K562 (cell line): ENCODE data around the gene ESRRB. TPM values are rescaled to one million over a fixed set of nuclear protein-coding genes. Genes with fewer than 3 reads are reported as not detected.

ENCODE experiments used
- ATAC-seq: fragments of 200-7000 bp; cut with Tn5 transposase; 3 replicates; pipeline ENCODE4 v1.9.1; 2020; ENCODE audit warnings: moderate library complexity
- BruUV-seq: library from RNA; stranded (reverse); fragments of 400-500 nt; replicated peaks from 2 replicates; lab custom pipeline; 2021; lab: Mats Ljungman, UMichigan
- CTCF ChIA-PET: fragments of 300-600 bp; formaldehyde crosslinking; extraction: SDS; loops from one replicate; lab custom pipeline; 2021; ENCODE audit warnings: low intra/inter-chr PET ratio; lab: Yijun Ruan, JAX
- POLR2A ChIA-PET: fragments of 300-600, 350-650 bp; sonication (Branson Sonifier 250); formaldehyde crosslinking; extraction: SDS; loops from one replicate; lab custom pipeline; 2021; ENCODE audit warnings: antibody characterized with exemption, inconsistent platforms; lab: Yijun Ruan, JAX
- DNase-seq, 4 experiments: peaks; one replicate each; pipeline versions ENCODE4 v3.0.0 to v3.0.0-alpha.2; 2011 to 2018; ENCODE audit warnings: low spot score in 3 of 4, mixed read lengths in 3 of 4; ENCODE audit errors: extremely low read depth in 1 of 4
- FAIRE-seq: peaks from 2 replicates; lab custom pipeline; 2011; peaks lifted over from hg19 to GRCh38; lab: Jason Lieb, UNC
- H2AFZ ChIP-seq: 2 replicates; pipeline ENCODE4 v1.6.0; 2011; ENCODE audit warnings: low read depth, low read length, control low read depth, inconsistent platforms
- H3K27ac ChIP-seq: fragments of 200-600 bp; 3 replicates; pipeline ENCODE4 v1.8.0; 2011; ENCODE audit warnings: low read depth, mild to moderate bottlenecking, control low read depth, inconsistent platforms, low read length, moderate library complexity, mixed read lengths; ENCODE audit errors: extremely low read depth
- H3K27me3 ChIP-seq, 2 experiments: fragments of 300-600 bp in 1 of 2; 2 replicates in 1 of 2; 3 replicates in 1 of 2; pipeline versions ENCODE4 v1.6.0 to v1.8.0; 2011; ENCODE audit warnings: inconsistent platforms in 2 of 2, low read length in 2 of 2, mild to moderate bottlenecking in 1 of 2, mixed read lengths in 1 of 2, moderate library complexity in 1 of 2; ENCODE audit not compliant: control insufficient read depth in 2 of 2, insufficient read depth in 2 of 2
- H3K36me3 ChIP-seq: fragments of 300-600 bp; 3 replicates; pipeline ENCODE4 v1.8.0; 2011; ENCODE audit warnings: mild to moderate bottlenecking, low read length, inconsistent platforms; ENCODE audit not compliant: control insufficient read depth, insufficient read depth
- H3K4me1 ChIP-seq, 2 experiments: fragments of 200-600 bp in 1 of 2; replicated peaks in 1 of 2; 2 replicates in 1 of 2; 3 replicates in 1 of 2; pipeline versions ENCODE4 v1.5.1 to v1.8.0; 2011; ENCODE audit warnings: inconsistent platforms in 2 of 2, low read length in 2 of 2, mild to moderate bottlenecking in 1 of 2, mixed read lengths in 1 of 2, moderate library complexity in 1 of 2; ENCODE audit not compliant: control insufficient read depth in 2 of 2, insufficient read depth in 2 of 2
- H3K4me2 ChIP-seq: 2 replicates; pipeline ENCODE4 v1.6.1; 2011; ENCODE audit warnings: low read length, control low read depth, inconsistent platforms, mixed read lengths; ENCODE audit not compliant: insufficient read depth
- H3K4me3 ChIP-seq: fragments of 200-600 bp; sonication (generic), shearing (Covaris generic); 2 replicates; pipeline ENCODE4 v1.5.1; 2016; ENCODE audit warnings: control low read depth, inconsistent platforms
- H3K79me2 ChIP-seq: fragments of 200-600 bp; 3 replicates; pipeline ENCODE4 v1.8.0; 2011; ENCODE audit warnings: low read length, inconsistent platforms; ENCODE audit not compliant: control insufficient read depth, insufficient read depth
- H3K9ac ChIP-seq, 2 experiments: 2 replicates each; pipeline versions ENCODE4 v1.6.0 to v1.6.1; 2011; ENCODE audit warnings: low read depth in 2 of 2, low read length in 2 of 2, control low read depth in 1 of 2, inconsistent platforms in 1 of 2, mild to moderate bottlenecking in 1 of 2, mixed read lengths in 1 of 2; ENCODE audit not compliant: insufficient read depth in 1 of 2
- H3K9me1 ChIP-seq: one replicate; pipeline ENCODE4 v1.6.0; 2011; ENCODE audit warnings: inconsistent platforms, mild to moderate bottlenecking, low read length, moderate library complexity; ENCODE audit not compliant: control insufficient read depth, insufficient read depth
- H3K9me3 ChIP-seq: replicated peaks from 2 replicates; pipeline ENCODE4 v1.5.1; 2011; ENCODE audit warnings: low read depth, low read length, inconsistent platforms; ENCODE audit not compliant: control insufficient read depth, insufficient read depth
- H4K20me1 ChIP-seq: replicated peaks from 2 replicates; pipeline ENCODE4 v1.6.1; 2011; ENCODE audit warnings: low read length, inconsistent platforms, mixed read lengths; ENCODE audit not compliant: control insufficient read depth, insufficient read depth
- ARHGAP35 ChIP-seq: fragments of 450-650 bp; IDR thresholded peaks from 2 replicates; pipeline ENCODE4 v1.6.1; 2018; ENCODE audit not compliant: partially characterized antibody
- DPF2 ChIP-seq: fragments of 450-650 bp; IDR thresholded peaks from 2 replicates; pipeline ENCODE4 v1.6.1; 2016
- E2F8 ChIP-seq: fragments of 450-650 bp; IDR thresholded peaks from 2 replicates; pipeline ENCODE4 v1.7.1; 2018; ENCODE audit warnings: mild to moderate bottlenecking, low read depth; ENCODE audit not compliant: partially characterized antibody
- ELF1 ChIP-seq: fragments of 200-800 bp; sonication (Bioruptor generic); IDR thresholded peaks from 2 replicates; pipeline ENCODE4 v1.6.1; 2016; ENCODE audit warnings: missing genetic modification characterization, missing compliant biosample characterization
- HBP1 ChIP-seq: fragments of 450-650 bp; formaldehyde crosslinking; IDR thresholded peaks from 2 replicates; pipeline ENCODE4 v1.4.0; 2022; ENCODE audit warnings: missing genetic modification characterization
- MED1 ChIP-seq: sonication (generic); formaldehyde crosslinking; IDR thresholded peaks from 2 replicates; pipeline ENCODE4 v1.8.1; 2023; ENCODE audit warnings: missing genetic modification reagents, borderline replicate concordance
- POLR3A ChIP-seq: IDR thresholded peaks from 2 replicates; pipeline ENCODE4 v1.6.1; 2011; ENCODE audit warnings: borderline replicate concordance, mild to moderate bottlenecking, moderate library complexity; ENCODE audit not compliant: insufficient read length, insufficient read depth; ENCODE audit errors: extremely low read depth
- SMAD3 ChIP-seq: fragments of 450-650 bp; formaldehyde crosslinking; conservative IDR thresholded peaks from 2 replicates; pipeline ENCODE4 v1.4.0; 2020; ENCODE audit warnings: mild to moderate bottlenecking
- TSHZ1 ChIP-seq: fragments of 250-450 bp; sonication (Bioruptor Pico); IDR thresholded peaks from 2 replicates; pipeline ENCODE4 v1.4.0; 2020; ENCODE audit warnings: mild to moderate bottlenecking, moderate library complexity
- ZFP30 ChIP-seq: fragments of 250-450 bp; sonication (Bioruptor Pico); IDR thresholded peaks from 2 replicates; pipeline ENCODE4 v1.8.0; 2022; ENCODE audit warnings: moderate library complexity, mild to moderate bottlenecking, inconsistent platforms, borderline replicate concordance
- ZNF398 ChIP-seq: fragments of 250-450 bp; sonication (Bioruptor Pico); IDR thresholded peaks from 2 replicates; pipeline ENCODE4 v1.8.0; 2021; ENCODE audit warnings: moderate library complexity, mild to moderate bottlenecking, inconsistent platforms
- ZNF584 ChIP-seq: fragments of 200-800 bp; sonication (Bioruptor generic); IDR thresholded peaks from 2 replicates; pipeline ENCODE4 v1.6.1; 2016; ENCODE audit warnings: low read depth, mild to moderate bottlenecking, missing genetic modification characterization, missing compliant biosample characterization
- WGBS: fragments of 100-300 bp; shearing (Covaris generic); methylation state at CpG from one replicate; pipeline ENCODE4 v1.1.6; 2016; ENCODE audit warnings: low coverage, mixed read lengths; ENCODE audit not compliant: insufficient coverage; ENCODE audit errors: missing lambda C conversion rate; 5-methylcytosine and 5-hydroxymethylcytosine counted together
- in situ Hi-C: fragments of 300-500 bp; cut with MboI; formaldehyde crosslinking; loops from 4 replicates; pipeline ENCODE4 v1.15.0; 2018; ENCODE audit warnings: inconsistent platforms, mixed read lengths
- intact Hi-C: fragments of 100-400 bp; cut with micrococcal nuclease; formaldehyde crosslinking; loops from 2 replicates; pipeline ENCODE4 v1.14.2; 2022
- polyA plus RNA-seq, 8 experiments: library from polyadenylated mRNA; depleted of rRNA in 4 of 8; stranded (reverse) in 5 of 8; unstranded in 3 of 8; fragments of >200 nt; fragmentation: Nextera tagmentation in 2 of 8; fragmentation: Illumina TruSeq in 1 of 8; extraction: Ambion mirVana in 2 of 8; extraction: Trizol in 1 of 8; gene quantifications; 2 replicates each; pipeline versions ENCODE4 v1.2.1 to v1.2.3, GENCODE V29; 2011 to 2014; ENCODE audit warnings: inconsistent platforms in 1 of 8, missing spikeins in 1 of 8
- total RNA-seq, 7 experiments: library from RNA; depleted of rRNA in 6 of 7; stranded (reverse); fragments of >200 nt in 6 of 7; fragmentation: Illumina TruSeq in 2 of 7; extraction: Trizol in 2 of 7; gene quantifications; 2 replicates each; pipeline versions ENCODE4 v1.2.1 to v1.2.3, GENCODE V29; 2011 to 2021; ENCODE audit warnings: low replicate concordance in 1 of 7

ESRRB gene
- total and polyA plus RNA-seq, 9 of the 15 experiments (the other 6 are each of a cell fraction or from before 2014, with no cell fraction given), result 3.2 to 24.7 (median 14.5) TPM

- no TSS peak for BruUV-seq
- TF ChIP-seq ZNF584, result no peak
- TF ChIP-seq DPF2, result no peak
- TF ChIP-seq ZNF398 (CRISPR knock-in tag), result no peak
- TF ChIP-seq ELF1, result no peak
- TF ChIP-seq E2F8, result no peak
- no peak for TF ChIP-seq HBP1 (CRISPR knock-in tag)
- no peak for TF ChIP-seq MED1 (CRISPR knock-in tag)
- no peak for TF ChIP-seq ARHGAP35
- no peak for TF ChIP-seq ZFP30 (CRISPR knock-in tag)
- no peak for TF ChIP-seq TSHZ1 (CRISPR knock-in tag)
- no peak for TF ChIP-seq POLR3A
- no peak for TF ChIP-seq SMAD3 (CRISPR knock-in tag)
- POLR2A ChIA-PET, result no interaction called here
Measured at GRCh38 chr14:76421662-76422061, 45.7 kb downstream of the ESRRB start.

More at GRCh38 chr14:76421662-76422061, 45.7 kb downstream of the ESRRB start:
- Histone ChIP-seq H3K27ac (no peak overlapping the region), H3K9me3 (no peaks in the 10 kb centered on the region), H3K9me1 (no peaks in the 10 kb centered on the region), H3K4me1 (no peaks in the 10 kb centered on the region), H3K79me2 (no peaks in the 10 kb centered on the region), H3K9ac (no peak overlapping the region), H2AFZ (no peak overlapping the region), H3K4me3 (no peak overlapping the region), H3K4me2 (no peak overlapping the region), H3K36me3 (no peaks in the 10 kb centered on the region; the same call in 2 of the 3 replicates), H4K20me1 (no peaks in the 10 kb centered on the region), H3K27me3 (no peaks in the 10 kb centered on the region)
- FAIRE-seq (no peak), ATAC-seq (no peak), DNase-seq (no peak)
- 46% methylated on average over 4 of the region's 4 CpGs for WGBS
- in situ Hi-C loops (no loop called here), intact Hi-C loops (no loop called here)
- CTCF ChIA-PET, result no interaction called here
